ENCODE data around the gene RBM4. TPM values are rescaled to one million over a fixed set of nuclear protein-coding genes. Genes with fewer than 3 reads are reported as not detected.

RBM4 gene
- total and polyA plus RNA-seq, 4 donors = 36.9 to 59.2 (median 46.4) TPM

DNA sequence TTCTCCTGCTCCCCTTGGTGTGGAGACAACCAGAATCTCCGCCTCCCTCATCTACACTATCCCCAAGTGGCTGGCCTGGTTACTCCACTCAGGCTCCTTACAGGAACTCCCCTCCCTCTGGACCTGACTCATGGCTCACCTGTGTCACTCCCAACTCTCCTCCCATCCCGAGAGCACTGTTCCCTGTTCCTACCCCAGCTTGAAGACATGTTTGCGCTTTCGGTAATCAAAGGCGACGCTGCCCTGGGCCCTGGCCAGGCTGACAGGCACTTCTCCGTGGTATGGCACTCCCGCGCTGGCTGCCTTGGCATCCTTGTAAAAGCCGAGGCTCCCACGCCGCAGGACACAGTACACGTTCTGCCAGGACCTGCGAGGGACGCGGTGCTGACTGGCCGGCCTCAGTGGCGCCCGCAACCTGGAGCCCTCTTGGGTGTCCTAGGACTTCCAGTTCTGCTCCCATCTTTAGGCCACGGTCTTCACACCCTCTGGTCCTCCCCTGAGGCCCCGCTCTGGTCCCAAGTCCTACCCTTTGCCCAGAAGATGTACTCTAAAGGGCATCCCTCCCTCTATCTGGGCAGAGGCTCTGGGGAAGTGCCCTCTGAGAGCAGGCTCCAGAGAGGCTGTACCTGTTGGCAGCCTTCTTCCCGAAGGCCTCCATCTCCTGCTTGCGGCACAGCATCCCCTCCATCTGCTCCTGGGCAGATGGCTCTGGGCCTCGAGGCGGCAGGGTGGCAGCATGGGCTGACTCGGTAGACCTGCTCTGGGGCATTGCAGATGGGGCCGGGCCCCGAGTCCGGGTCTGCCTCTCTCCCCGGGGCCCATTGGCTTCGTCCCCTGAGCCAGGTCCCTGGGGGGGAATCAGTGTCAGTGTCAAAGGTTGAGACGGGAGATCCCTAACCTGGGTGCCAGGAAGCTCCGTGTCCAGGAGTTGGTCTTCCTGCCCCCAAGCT, 48.6 kb downstream of the RBM4 start:
- Histone ChIP-seq H3K36me3 (ENCODE audit: control insufficient read depth in 4 of 4, insufficient read depth in 3 of 4, low read depth in 1 of 4, low read length in 3 of 4) (peaks cover 11 to 70% (median 29%) of the 10 kb centered on the region in 4 donors), H3K27me3 (ENCODE audit: control insufficient read depth in 4 of 4, insufficient read depth in 4 of 4, low read length in 3 of 4) (no peaks in the 10 kb centered on the region), H3K9ac (ENCODE audit: low read depth in 1 of 2, low read length in 2 of 2) (no peak overlapping the region), H3K4me3 (ENCODE audit: low read depth in 1 of 3, low read length in 3 of 3) (no peak overlapping the region), H3K4me1 (ENCODE audit: control insufficient read depth in 4 of 4, insufficient read depth in 4 of 4, low read length in 3 of 4) (no peaks in the 10 kb centered on the region), H3K9me3 (ENCODE audit: control insufficient read depth in 4 of 4, low read length in 3 of 4) (no peaks in the 10 kb centered on the region), H3K27ac (ENCODE audit: low read depth in 1 of 2, low read length in 2 of 2) (no peak overlapping the region)
- no peak for DNase-seq (ENCODE audit: low spot score)
- 95% methylated on average over 33 of the region's 33 CpGs for WGBS
- no peak for TF ChIP-seq FOXA1 (IDR thresholded peaks at IDR 0.05)
- TF ChIP-seq, protein P1, sequence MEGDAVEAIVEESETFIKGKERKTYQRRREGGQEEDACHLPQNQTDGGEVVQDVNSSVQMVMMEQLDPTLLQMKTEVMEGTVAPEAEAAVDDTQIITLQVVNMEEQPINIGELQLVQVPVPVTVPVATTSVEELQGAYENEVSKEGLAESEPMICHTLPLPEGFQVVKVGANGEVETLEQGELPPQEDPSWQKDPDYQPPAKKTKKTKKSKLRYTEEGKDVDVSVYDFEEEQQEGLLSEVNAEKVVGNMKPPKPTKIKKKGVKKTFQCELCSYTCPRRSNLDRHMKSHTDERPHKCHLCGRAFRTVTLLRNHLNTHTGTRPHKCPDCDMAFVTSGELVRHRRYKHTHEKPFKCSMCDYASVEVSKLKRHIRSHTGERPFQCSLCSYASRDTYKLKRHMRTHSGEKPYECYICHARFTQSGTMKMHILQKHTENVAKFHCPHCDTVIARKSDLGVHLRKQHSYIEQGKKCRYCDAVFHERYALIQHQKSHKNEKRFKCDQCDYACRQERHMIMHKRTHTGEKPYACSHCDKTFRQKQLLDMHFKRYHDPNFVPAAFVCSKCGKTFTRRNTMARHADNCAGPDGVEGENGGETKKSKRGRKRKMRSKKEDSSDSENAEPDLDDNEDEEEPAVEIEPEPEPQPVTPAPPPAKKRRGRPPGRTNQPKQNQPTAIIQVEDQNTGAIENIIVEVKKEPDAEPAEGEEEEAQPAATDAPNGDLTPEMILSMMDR (IDR thresholded peaks at IDR 0.05; ENCODE audit: low read depth, low read length, missing input control) = no peak
- TF ChIP-seq, protein P2, sequence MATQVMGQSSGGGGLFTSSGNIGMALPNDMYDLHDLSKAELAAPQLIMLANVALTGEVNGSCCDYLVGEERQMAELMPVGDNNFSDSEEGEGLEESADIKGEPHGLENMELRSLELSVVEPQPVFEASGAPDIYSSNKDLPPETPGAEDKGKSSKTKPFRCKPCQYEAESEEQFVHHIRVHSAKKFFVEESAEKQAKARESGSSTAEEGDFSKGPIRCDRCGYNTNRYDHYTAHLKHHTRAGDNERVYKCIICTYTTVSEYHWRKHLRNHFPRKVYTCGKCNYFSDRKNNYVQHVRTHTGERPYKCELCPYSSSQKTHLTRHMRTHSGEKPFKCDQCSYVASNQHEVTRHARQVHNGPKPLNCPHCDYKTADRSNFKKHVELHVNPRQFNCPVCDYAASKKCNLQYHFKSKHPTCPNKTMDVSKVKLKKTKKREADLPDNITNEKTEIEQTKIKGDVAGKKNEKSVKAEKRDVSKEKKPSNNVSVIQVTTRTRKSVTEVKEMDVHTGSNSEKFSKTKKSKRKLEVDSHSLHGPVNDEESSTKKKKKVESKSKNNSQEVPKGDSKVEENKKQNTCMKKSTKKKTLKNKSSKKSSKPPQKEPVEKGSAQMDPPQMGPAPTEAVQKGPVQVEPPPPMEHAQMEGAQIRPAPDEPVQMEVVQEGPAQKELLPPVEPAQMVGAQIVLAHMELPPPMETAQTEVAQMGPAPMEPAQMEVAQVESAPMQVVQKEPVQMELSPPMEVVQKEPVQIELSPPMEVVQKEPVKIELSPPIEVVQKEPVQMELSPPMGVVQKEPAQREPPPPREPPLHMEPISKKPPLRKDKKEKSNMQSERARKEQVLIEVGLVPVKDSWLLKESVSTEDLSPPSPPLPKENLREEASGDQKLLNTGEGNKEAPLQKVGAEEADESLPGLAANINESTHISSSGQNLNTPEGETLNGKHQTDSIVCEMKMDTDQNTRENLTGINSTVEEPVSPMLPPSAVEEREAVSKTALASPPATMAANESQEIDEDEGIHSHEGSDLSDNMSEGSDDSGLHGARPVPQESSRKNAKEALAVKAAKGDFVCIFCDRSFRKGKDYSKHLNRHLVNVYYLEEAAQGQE (IDR thresholded peaks at IDR 0.05) = no peak
- no peak for TF ChIP-seq NR2F2 (IDR thresholded peaks at IDR 0.05)
- TF ChIP-seq, protein P3, sequence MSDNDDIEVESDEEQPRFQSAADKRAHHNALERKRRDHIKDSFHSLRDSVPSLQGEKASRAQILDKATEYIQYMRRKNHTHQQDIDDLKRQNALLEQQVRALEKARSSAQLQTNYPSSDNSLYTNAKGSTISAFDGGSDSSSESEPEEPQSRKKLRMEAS (IDR thresholded peaks at IDR 0.05) = no peak
- TF ChIP-seq YY1 (IDR thresholded peaks at IDR 0.05) = no peak
- TF ChIP-seq, protein P4, sequence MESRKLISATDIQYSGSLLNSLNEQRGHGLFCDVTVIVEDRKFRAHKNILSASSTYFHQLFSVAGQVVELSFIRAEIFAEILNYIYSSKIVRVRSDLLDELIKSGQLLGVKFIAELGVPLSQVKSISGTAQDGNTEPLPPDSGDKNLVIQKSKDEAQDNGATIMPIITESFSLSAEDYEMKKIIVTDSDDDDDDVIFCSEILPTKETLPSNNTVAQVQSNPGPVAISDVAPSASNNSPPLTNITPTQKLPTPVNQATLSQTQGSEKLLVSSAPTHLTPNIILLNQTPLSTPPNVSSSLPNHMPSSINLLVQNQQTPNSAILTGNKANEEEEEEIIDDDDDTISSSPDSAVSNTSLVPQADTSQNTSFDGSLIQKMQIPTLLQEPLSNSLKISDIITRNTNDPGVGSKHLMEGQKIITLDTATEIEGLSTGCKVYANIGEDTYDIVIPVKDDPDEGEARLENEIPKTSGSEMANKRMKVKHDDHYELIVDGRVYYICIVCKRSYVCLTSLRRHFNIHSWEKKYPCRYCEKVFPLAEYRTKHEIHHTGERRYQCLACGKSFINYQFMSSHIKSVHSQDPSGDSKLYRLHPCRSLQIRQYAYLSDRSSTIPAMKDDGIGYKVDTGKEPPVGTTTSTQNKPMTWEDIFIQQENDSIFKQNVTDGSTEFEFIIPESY (IDR thresholded peaks at IDR 0.05) = no peak
- TF ChIP-seq, protein P5, sequence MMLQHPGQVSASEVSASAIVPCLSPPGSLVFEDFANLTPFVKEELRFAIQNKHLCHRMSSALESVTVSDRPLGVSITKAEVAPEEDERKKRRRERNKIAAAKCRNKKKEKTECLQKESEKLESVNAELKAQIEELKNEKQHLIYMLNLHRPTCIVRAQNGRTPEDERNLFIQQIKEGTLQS (IDR thresholded peaks at IDR 0.05) = no peak
- TF ChIP-seq HNF4A (conservative IDR thresholded peaks at IDR 0.05) = no peak
- no peak for TF ChIP-seq EGR1 (IDR thresholded peaks at IDR 0.05; ENCODE audit: low read depth in 2 of 2)
- TF ChIP-seq HNF4G (IDR thresholded peaks at IDR 0.05) = no peak
- no peak for TF ChIP-seq JUND (IDR thresholded peaks at IDR 0.05)
- no peak for TF ChIP-seq TAF1 (conservative IDR thresholded peaks at IDR 0.05)
- TF ChIP-seq RXRA (IDR thresholded peaks at IDR 0.05) = no peak
- no peak for TF ChIP-seq FOXA2 (IDR thresholded peaks at IDR 0.05)
- TF ChIP-seq RAD21 (IDR thresholded peaks at IDR 0.05) = no peak
- no peak for TF ChIP-seq GABPA (IDR thresholded peaks at IDR 0.05 in 1 of 2, conservative IDR thresholded peaks at IDR 0.05 in 1 of 2)
- TF ChIP-seq SP1 (IDR thresholded peaks at IDR 0.05) = no peak

Measured in liver (tissue), 9 donors.